GM23338 (cell line): ENCODE measurements around the gene PTGIS. TPM values are rescaled to one million over a fixed set of nuclear protein-coding genes. Genes with fewer than 3 reads are reported as not detected.

Source experiments
- ATAC-seq: fragments of 200-7000 bp; cut with Tn5 transposase; 3 replicates; pipeline ENCODE4 v1.9.1; 2020
- DNase-seq: peaks from one replicate; pipeline ENCODE4 v3.0.0-alpha.2; 2015; ENCODE audit warnings: low spot score
- H2AFZ ChIP-seq: fragments of 200-600 bp; sonication (generic); 2 replicates; pipeline ENCODE4 v1.8.0; 2016; ENCODE audit warnings: antibody characterized with exemption, mild to moderate bottlenecking, moderate library complexity
- H3F3A ChIP-seq: fragments of 200-600 bp; sonication (generic); replicated peaks from 2 replicates; pipeline ENCODE4 v1.8.0; 2017; ENCODE audit warnings: antibody characterized with exemption, mixed run types, low read depth
- H3K27ac ChIP-seq: fragments of 200-600 bp; sonication (generic); 2 replicates; pipeline ENCODE4 v1.6.1; 2016; ENCODE audit warnings: low read depth
- H3K27me3 ChIP-seq: fragments of 200-600 bp; sonication (generic); 2 replicates; pipeline ENCODE4 v1.8.0; 2016; ENCODE audit warnings: mild to moderate bottlenecking, mixed run types, moderate library complexity; ENCODE audit not compliant: insufficient read depth
- H3K36me3 ChIP-seq: fragments of 200-600 bp; sonication (generic); 2 replicates; pipeline ENCODE4 v1.8.0; 2016; ENCODE audit warnings: mild to moderate bottlenecking; ENCODE audit not compliant: insufficient read depth
- H3K4me1 ChIP-seq: fragments of 200-600 bp; sonication (generic); 2 replicates; pipeline ENCODE4 v1.8.0; 2016; ENCODE audit warnings: mild to moderate bottlenecking, moderate library complexity; ENCODE audit not compliant: insufficient read depth
- H3K4me2 ChIP-seq: fragments of 200-600 bp; sonication (generic); 2 replicates; pipeline ENCODE4 v1.7.1; 2017; ENCODE audit warnings: mixed run types
- H3K4me3 ChIP-seq: fragments of 200-600 bp; sonication (generic); 2 replicates; pipeline ENCODE4 v1.6.1; 2016; ENCODE audit warnings: mixed run types
- H3K79me2 ChIP-seq: fragments of 200-600 bp; sonication (generic); replicated peaks from 2 replicates; pipeline ENCODE4 v1.8.0; 2017; ENCODE audit warnings: mild to moderate bottlenecking; ENCODE audit not compliant: insufficient read depth
- H3K9me2 ChIP-seq: fragments of 200-600 bp; sonication (generic); 2 replicates; pipeline ENCODE4 v1.8.0; 2017; ENCODE audit not compliant: insufficient read depth
- H4K20me1 ChIP-seq: fragments of 200-600 bp; sonication (generic); replicated peaks from 2 replicates; pipeline ENCODE4 v1.8.0; 2017; ENCODE audit warnings: mild to moderate bottlenecking; ENCODE audit not compliant: insufficient read depth
- H3K27ac Mint-ChIP-seq: 2 replicates; pipeline ENCODE4 v1.8.0; 2020; ENCODE audit warnings: inconsistent platforms, mild to moderate bottlenecking, moderate library complexity, mixed read lengths
- H3K27me3 Mint-ChIP-seq: 3 replicates; pipeline ENCODE4 v1.8.0; 2022; ENCODE audit warnings: low read depth, mild to moderate bottlenecking, moderate library complexity, mixed read lengths, inconsistent platforms; ENCODE audit not compliant: insufficient read depth, poor library complexity
- H3K36me3 Mint-ChIP-seq: 3 replicates; pipeline ENCODE4 v1.8.0; 2021; ENCODE audit warnings: low read depth, mild to moderate bottlenecking, inconsistent platforms, moderate library complexity, mixed read lengths
- H3K4me1 Mint-ChIP-seq: 3 replicates; pipeline ENCODE4 v1.8.0; 2020; ENCODE audit warnings: mild to moderate bottlenecking, inconsistent platforms, mixed read lengths
- H3K4me3 Mint-ChIP-seq: 3 replicates; pipeline ENCODE4 v1.8.0; 2021; ENCODE audit warnings: moderate library complexity, mild to moderate bottlenecking, inconsistent platforms, mixed read lengths
- H3K9me3 Mint-ChIP-seq: 3 replicates; pipeline ENCODE4 v1.8.0; 2020; ENCODE audit warnings: moderate library complexity, mild to moderate bottlenecking, inconsistent platforms, mixed read lengths
- CREB1 ChIP-seq: fragments of 250-450 bp; sonication (Bioruptor Pico); IDR thresholded peaks from 2 replicates; pipeline ENCODE4 v1.5.0; 2020; ENCODE audit warnings: low read depth, mild to moderate bottlenecking, moderate library complexity
- EZH2 ChIP-seq: fragments of 200-600 bp; sonication (generic); IDR thresholded peaks from one replicate; pipeline ENCODE4 v1.8.0; 2017; ENCODE audit warnings: antibody characterized with exemption, mild to moderate bottlenecking, low read depth; ENCODE audit not compliant: unreplicated experiment
- EZH2phosphoT487 ChIP-seq: fragments of 200-600 bp; sonication (generic); IDR thresholded peaks from one replicate; pipeline ENCODE4 v1.8.1; 2018; ENCODE audit warnings: antibody characterized with exemption; ENCODE audit not compliant: unreplicated experiment
- JUNB ChIP-seq: IDR thresholded peaks from one replicate; pipeline ENCODE4 v1.6.1; 2016; ENCODE audit warnings: antibody characterized with exemption; ENCODE audit not compliant: unreplicated experiment
- NANOG ChIP-seq: IDR thresholded peaks from 2 replicates; pipeline ENCODE4 v1.6.1; 2016; ENCODE audit warnings: antibody characterized with exemption, borderline replicate concordance
- POLR2AphosphoS5 ChIP-seq: IDR thresholded peaks from 2 replicates; pipeline ENCODE4 v1.6.1; 2016; ENCODE audit warnings: antibody characterized with exemption, low read depth
- STAT1 ChIP-seq: IDR thresholded peaks from one replicate; pipeline ENCODE4 v1.6.1; 2016; ENCODE audit warnings: antibody characterized with exemption; ENCODE audit not compliant: unreplicated experiment
- ZNF114 ChIP-seq: fragments of 250-450 bp; sonication (Bioruptor Pico); IDR thresholded peaks from 2 replicates; pipeline ENCODE4 v1.5.0; 2020; ENCODE audit warnings: mild to moderate bottlenecking, moderate library complexity
- ZNF331 ChIP-seq: fragments of 250-450 bp; sonication (Bioruptor Pico); IDR thresholded peaks from 2 replicates; pipeline ENCODE4 v1.5.0; 2020; ENCODE audit warnings: low read depth, mild to moderate bottlenecking, moderate library complexity
- polyA plus RNA-seq: library from polyadenylated mRNA; unstranded; fragments of >200 nt; fragmentation: Nextera tagmentation; extraction: Ambion mirVana; gene quantifications from 2 replicates; pipeline ENCODE4 v1.2.1, GENCODE V29; 2016
- total RNA-seq: library from RNA; depleted of rRNA; stranded (reverse); fragments of >200 nt; shearing (Covaris generic); gene quantifications from 2 replicates; pipeline ENCODE4 v1.2.3, GENCODE V29; 2014
- TF ChIP-seq, protein P1 (sequence below): IDR thresholded peaks from 2 replicates; pipeline ENCODE4 v1.6.1; 2016; ENCODE audit warnings: antibody characterized with exemption
- TF ChIP-seq, protein P2 (sequence below): IDR thresholded peaks from one replicate; pipeline ENCODE4 v1.6.1; 2018; ENCODE audit warnings: antibody characterized with exemption; ENCODE audit not compliant: unreplicated experiment
- TF ChIP-seq, protein P3 (sequence below), 2 experiments: fragments of 200-600 bp in 1 of 2; sonication (generic) in 1 of 2; conservative IDR thresholded peaks; 2 replicates each; pipeline versions ENCODE4 v1.5.1 to v1.6.1; 2016 to 2017; ENCODE audit warnings: antibody characterized with exemption in 2 of 2, low read depth in 2 of 2, mild to moderate bottlenecking in 2 of 2, moderate library complexity in 1 of 2
- TF ChIP-seq, protein P4 (sequence below): fragments of 250-450 bp; sonication (Bioruptor Pico); IDR thresholded peaks from 2 replicates; pipeline ENCODE4 v1.5.0; 2020; ENCODE audit warnings: mild to moderate bottlenecking, moderate library complexity

The PTGIS gene
- total and polyA plus RNA-seq, 2 experiments from 2014 or later = 6.6 to 28.7 TPM

DNA sequence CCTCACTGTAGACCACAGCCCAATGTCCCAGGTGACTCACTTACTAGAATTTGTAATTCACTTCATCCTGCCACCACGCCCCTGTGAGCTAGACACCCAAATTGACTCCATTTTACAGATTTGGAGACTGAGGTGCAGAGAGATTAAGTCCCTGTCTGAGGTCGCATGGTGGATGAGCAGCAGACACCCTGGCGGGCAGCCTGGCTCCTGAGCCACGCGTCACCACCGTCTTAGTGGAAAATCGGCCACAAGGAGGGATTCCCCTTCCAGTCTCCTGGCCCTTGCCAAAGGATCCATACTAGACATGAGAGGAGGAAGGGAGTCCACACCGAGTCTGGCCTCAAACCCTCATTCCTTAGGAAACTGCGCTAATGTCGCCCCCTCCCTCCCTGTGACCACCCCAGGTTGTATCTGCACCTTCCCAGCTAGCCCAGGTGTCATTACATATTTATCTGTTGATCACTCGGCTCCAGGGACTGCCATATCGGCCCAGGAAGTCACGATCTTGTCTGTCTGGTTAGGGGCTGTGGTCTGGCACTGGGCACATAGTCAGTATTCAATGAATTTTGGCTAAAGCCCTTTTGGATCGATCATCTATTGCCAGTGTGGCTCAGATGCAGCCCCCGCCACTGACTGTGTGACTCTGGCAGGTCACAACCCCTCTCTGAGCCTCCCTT, 25.7 kb upstream of the PTGIS start:
- Histone ChIP-seq H3K27me3 (no peaks in the 10 kb centered on the region), H4K20me1 (no peaks in the 10 kb centered on the region), H3K4me2 (no peak overlapping the region), H3K4me1 (no peaks in the 10 kb centered on the region), H3F3A (no peaks in the 10 kb centered on the region), H3K27ac (no peak overlapping the region), H2AFZ (peak overlapping the region; percentile 48; the same call in 1 of the 2 replicates), H3K4me3 (no peak overlapping the region), H3K79me2 (no peaks in the 10 kb centered on the region), H3K9me2 (no peaks in the 10 kb centered on the region), H3K36me3 (no peaks in the 10 kb centered on the region)
- H3K36me3 Mint-ChIP-seq = no peaks in the 10 kb centered on the region
- no peak for ATAC-seq
- H3K27ac Mint-ChIP-seq = no peak overlapping the region; the same call in 1 of the 2 replicates
- no peaks in the 10 kb centered on the region for H3K9me3 Mint-ChIP-seq
- peaks cover 6% of the 10 kb centered on the region for H3K27me3 Mint-ChIP-seq
- no peak overlapping the region for H3K4me3 Mint-ChIP-seq
- peaks cover 5% of the 10 kb centered on the region for H3K4me1 Mint-ChIP-seq
- no peak for DNase-seq
- TF ChIP-seq CREB1 (CRISPR knock-in tag) (no peak), JUNB (no peak), EZH2 (no peak), POLR2AphosphoS5 (no peak), ZNF331 (CRISPR knock-in tag) (no peak), NANOG (no peak), ZNF114 (no peak), EZH2phosphoT487 (no peak), STAT1 (no peak)
- TF ChIP-seq, protein P1, sequence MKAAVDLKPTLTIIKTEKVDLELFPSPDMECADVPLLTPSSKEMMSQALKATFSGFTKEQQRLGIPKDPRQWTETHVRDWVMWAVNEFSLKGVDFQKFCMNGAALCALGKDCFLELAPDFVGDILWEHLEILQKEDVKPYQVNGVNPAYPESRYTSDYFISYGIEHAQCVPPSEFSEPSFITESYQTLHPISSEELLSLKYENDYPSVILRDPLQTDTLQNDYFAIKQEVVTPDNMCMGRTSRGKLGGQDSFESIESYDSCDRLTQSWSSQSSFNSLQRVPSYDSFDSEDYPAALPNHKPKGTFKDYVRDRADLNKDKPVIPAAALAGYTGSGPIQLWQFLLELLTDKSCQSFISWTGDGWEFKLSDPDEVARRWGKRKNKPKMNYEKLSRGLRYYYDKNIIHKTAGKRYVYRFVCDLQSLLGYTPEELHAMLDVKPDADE = no peak
- TF ChIP-seq, protein P2, sequence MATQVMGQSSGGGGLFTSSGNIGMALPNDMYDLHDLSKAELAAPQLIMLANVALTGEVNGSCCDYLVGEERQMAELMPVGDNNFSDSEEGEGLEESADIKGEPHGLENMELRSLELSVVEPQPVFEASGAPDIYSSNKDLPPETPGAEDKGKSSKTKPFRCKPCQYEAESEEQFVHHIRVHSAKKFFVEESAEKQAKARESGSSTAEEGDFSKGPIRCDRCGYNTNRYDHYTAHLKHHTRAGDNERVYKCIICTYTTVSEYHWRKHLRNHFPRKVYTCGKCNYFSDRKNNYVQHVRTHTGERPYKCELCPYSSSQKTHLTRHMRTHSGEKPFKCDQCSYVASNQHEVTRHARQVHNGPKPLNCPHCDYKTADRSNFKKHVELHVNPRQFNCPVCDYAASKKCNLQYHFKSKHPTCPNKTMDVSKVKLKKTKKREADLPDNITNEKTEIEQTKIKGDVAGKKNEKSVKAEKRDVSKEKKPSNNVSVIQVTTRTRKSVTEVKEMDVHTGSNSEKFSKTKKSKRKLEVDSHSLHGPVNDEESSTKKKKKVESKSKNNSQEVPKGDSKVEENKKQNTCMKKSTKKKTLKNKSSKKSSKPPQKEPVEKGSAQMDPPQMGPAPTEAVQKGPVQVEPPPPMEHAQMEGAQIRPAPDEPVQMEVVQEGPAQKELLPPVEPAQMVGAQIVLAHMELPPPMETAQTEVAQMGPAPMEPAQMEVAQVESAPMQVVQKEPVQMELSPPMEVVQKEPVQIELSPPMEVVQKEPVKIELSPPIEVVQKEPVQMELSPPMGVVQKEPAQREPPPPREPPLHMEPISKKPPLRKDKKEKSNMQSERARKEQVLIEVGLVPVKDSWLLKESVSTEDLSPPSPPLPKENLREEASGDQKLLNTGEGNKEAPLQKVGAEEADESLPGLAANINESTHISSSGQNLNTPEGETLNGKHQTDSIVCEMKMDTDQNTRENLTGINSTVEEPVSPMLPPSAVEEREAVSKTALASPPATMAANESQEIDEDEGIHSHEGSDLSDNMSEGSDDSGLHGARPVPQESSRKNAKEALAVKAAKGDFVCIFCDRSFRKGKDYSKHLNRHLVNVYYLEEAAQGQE = no peak
- TF ChIP-seq, protein P3, sequence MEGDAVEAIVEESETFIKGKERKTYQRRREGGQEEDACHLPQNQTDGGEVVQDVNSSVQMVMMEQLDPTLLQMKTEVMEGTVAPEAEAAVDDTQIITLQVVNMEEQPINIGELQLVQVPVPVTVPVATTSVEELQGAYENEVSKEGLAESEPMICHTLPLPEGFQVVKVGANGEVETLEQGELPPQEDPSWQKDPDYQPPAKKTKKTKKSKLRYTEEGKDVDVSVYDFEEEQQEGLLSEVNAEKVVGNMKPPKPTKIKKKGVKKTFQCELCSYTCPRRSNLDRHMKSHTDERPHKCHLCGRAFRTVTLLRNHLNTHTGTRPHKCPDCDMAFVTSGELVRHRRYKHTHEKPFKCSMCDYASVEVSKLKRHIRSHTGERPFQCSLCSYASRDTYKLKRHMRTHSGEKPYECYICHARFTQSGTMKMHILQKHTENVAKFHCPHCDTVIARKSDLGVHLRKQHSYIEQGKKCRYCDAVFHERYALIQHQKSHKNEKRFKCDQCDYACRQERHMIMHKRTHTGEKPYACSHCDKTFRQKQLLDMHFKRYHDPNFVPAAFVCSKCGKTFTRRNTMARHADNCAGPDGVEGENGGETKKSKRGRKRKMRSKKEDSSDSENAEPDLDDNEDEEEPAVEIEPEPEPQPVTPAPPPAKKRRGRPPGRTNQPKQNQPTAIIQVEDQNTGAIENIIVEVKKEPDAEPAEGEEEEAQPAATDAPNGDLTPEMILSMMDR (conservative IDR thresholded peaks at IDR 0.05; ENCODE audit: low read depth in 2 of 2) = no peak
- TF ChIP-seq, protein P4, sequence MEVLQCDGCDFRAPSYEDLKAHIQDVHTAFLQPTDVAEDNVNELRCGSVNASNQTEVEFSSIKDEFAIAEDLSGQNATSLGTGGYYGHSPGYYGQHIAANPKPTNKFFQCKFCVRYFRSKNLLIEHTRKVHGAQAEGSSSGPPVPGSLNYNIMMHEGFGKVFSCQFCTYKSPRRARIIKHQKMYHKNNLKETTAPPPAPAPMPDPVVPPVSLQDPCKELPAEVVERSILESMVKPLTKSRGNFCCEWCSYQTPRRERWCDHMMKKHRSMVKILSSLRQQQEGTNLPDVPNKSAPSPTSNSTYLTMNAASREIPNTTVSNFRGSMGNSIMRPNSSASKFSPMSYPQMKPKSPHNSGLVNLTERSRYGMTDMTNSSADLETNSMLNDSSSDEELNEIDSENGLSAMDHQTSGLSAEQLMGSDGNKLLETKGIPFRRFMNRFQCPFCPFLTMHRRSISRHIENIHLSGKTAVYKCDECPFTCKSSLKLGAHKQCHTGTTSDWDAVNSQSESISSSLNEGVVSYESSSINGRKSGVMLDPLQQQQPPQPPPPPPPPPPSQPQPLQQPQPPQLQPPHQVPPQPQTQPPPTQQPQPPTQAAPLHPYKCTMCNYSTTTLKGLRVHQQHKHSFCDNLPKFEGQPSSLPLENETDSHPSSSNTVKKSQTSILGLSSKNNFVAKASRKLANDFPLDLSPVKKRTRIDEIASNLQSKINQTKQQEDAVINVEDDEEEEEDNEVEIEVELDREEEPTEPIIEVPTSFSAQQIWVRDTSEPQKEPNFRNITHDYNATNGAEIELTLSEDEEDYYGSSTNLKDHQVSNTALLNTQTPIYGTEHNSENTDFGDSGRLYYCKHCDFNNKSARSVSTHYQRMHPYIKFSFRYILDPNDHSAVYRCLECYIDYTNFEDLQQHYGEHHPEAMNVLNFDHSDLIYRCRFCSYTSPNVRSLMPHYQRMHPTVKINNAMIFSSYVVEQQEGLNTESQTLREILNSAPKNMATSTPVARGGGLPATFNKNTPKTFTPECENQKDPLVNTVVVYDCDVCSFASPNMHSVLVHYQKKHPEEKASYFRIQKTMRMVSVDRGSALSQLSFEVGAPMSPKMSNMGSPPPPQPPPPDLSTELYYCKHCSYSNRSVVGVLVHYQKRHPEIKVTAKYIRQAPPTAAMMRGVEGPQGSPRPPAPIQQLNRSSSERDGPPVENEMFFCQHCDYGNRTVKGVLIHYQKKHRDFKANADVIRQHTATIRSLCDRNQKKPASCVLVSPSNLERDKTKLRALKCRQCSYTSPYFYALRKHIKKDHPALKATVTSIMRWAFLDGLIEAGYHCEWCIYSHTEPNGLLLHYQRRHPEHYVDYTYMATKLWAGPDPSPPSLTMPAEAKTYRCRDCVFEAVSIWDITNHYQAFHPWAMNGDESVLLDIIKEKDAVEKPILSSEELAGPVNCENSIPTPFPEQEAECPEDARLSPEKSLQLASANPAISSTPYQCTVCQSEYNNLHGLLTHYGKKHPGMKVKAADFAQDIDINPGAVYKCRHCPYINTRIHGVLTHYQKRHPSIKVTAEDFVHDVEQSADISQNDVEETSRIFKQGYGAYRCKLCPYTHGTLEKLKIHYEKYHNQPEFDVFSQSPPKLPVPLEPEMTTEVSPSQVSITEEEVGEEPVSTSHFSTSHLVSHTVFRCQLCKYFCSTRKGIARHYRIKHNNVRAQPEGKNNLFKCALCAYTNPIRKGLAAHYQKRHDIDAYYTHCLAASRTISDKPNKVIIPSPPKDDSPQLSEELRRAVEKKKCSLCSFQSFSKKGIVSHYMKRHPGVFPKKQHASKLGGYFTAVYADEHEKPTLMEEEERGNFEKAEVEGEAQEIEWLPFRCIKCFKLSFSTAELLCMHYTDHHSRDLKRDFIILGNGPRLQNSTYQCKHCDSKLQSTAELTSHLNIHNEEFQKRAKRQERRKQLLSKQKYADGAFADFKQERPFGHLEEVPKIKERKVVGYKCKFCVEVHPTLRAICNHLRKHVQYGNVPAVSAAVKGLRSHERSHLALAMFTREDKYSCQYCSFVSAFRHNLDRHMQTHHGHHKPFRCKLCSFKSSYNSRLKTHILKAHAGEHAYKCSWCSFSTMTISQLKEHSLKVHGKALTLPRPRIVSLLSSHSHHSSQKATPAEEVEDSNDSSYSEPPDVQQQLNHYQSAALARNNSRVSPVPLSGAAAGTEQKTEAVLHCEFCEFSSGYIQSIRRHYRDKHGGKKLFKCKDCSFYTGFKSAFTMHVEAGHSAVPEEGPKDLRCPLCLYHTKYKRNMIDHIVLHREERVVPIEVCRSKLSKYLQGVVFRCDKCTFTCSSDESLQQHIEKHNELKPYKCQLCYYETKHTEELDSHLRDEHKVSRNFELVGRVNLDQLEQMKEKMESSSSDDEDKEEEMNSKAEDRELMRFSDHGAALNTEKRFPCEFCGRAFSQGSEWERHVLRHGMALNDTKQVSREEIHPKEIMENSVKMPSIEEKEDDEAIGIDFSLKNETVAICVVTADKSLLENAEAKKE (CRISPR knock-in tag) = no peak
